Breast epithelium (tissue), 3 donors: ENCODE measurements around the gene CFAP46.

Experiments used
- CTCF ChIP-seq, 3 donors: fragments of 450-650 bp; IDR thresholded peaks; one replicate each; pipeline ENCODE4 v1.5.1; 2016 to 2017; ENCODE audit warnings: antibody characterized with exemption in 3 of 3, mild to moderate bottlenecking in 3 of 3, moderate library complexity in 3 of 3
- POLR2A ChIP-seq: fragments of 450-650 bp; IDR thresholded peaks from one replicate; pipeline ENCODE4 v1.6.1; 2016; ENCODE audit warnings: antibody characterized with exemption, mild to moderate bottlenecking, moderate library complexity

- no peak for TF ChIP-seq POLR2A
- no peak for TF ChIP-seq CTCF (IDR thresholded peaks at IDR 0.05)
These were observed 43.7 kb upstream of the CFAP46 start for GRCh38 chr10:132986076-132986475.
